NT2/D1 (cell line): ENCODE data around the gene SPIN4.
"Not testable (repeated sequence)": the region's sequence is repeated elsewhere in the genome, so short reads cannot be mapped to it uniquely, and the experiment has no call there.

Experiments used
- SUZ12 ChIP-seq: IDR thresholded peaks from 2 replicates; pipeline ENCODE4 v1.6.1; 2011; ENCODE audit not compliant: insufficient read length, insufficient read depth; ENCODE audit errors: extremely low read depth
- YY1 ChIP-seq: IDR thresholded peaks from 2 replicates; pipeline ENCODE4 v1.6.1; 2011; ENCODE audit not compliant: insufficient read length, insufficient read depth
- ZNF274 ChIP-seq: IDR thresholded peaks from 2 replicates; pipeline ENCODE4 v1.6.1; 2011; ENCODE audit warnings: mild to moderate bottlenecking, low read depth, low read length

GRCh38 chrX:63384263-63384662 is 33.1 kb upstream of the SPIN4 start:
- not testable (repeated sequence) for TF ChIP-seq YY1, ZNF274, SUZ12
